Smooth muscle cell of the brain vasculature (primary cell): ENCODE results near the gene DISP3.

Experiments
- DNase-seq: peaks from one replicate; pipeline ENCODE4 v3.0.0-alpha.2; 2012; ENCODE audit warnings: low read depth, low spot score

The DISP3 gene

DNA sequence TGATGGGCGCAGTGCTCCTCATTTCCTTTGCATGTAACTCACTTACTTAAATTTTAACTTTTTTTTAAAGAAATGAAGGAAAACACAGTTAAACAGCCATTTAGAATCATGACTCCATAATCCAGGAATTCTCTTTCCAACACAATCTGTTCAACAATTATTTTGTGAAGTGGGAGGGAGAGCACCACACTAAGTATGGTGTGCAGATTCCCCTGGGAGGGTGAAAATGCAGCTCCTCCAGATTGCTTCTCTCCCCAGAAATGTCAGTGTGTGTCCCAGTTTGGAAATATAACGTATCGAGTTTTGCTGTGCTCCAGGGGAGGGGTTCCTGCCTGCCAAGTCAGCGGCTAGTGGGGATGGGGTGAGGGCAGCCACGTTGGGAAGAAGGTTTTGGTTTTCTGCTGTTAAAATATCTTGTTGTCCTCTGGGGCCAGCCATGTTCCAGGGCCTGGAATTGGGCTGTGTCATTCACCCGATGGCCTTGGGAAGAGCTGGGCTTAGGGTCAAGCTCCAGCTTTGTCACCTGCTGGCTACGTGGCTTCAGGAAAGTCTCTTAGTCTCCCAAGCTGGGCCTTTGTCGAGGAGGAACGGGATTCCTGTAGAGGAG, 17.3 kb upstream of the DISP3 start:
- DNase-seq, result no peak

DNA sequence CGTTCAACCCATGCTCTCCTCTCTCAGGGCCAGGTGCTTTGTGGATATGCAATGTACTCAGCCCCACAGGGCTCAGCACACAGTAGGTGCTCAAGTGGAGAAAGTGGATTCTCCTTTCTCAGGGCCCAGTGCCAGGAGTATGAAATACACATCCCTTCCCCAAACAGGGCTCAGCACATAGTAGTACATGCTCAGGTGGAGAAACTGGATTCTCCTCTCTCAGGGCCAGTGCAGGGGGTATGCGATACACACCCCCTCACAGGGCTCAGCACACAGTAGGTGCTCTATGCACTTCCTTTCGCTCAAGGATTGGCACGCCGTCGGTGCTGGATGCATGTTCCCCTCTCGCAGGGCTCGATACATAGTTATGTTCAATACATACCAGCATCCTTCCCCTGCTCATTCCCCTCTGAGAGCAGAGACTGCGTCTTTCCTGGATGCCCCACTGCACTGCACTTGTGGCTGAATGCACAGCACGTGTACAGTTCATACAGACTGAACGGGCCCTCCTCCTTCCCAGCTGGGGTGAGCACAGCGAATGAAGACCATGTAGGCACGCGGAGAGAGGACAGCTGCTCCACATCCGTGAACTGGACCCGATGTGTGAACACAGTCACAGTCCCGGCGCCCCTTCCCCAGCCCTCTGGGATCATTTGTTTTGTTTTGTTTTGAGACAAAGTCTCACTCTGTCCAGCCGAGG, 16.6 kb upstream of the DISP3 start:
- no peak for DNase-seq

DNA sequence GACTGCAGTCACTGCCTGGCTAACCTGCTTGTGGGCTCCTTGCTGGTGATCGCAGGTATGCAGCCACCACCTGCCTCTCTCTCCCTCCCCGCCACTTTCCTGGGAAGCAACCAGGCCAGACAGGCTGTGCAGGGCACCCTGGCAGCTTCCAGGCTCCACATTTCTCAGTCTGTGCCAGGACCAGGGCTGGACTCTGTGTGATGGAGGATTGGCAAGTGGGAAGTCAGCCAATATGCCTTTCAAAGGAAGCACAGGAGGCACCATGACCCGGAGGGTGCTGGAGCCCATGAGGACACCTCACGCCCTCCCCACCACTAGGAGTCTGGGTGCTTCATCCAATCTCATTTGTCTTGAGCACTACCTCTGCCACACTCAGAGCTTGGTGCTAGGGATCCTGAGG, 15.8 kb upstream of the DISP3 start:
- no peak for DNase-seq

- no peak for DNase-seq
These were observed 13.6 kb upstream of the DISP3 start for GRCh38 chr1:11465307-11465706.

DNA sequence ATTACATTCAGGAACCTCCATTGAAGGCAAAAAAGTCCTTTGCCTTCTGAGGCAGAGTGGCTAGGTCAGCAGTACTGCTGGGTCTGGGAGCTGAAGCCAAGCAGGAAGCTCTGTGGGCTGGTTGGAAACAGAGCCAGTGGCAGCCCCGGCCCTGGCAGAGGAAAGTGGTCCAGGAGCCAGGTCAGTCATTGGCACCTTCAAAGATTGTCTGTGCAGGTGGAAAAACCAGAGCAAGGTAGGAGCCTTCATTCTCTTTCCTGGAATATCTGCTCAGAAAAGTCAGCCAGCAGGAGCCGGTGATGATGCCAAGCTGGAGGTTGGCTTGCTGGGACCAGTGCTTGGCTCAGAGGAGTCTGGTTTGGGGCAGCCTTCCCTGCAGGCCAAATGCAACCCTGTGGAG, 12.5 kb upstream of the DISP3 start:
- DNase-seq, result no peak

GRCh38 chr1:11468878-11469277, 10.1 kb upstream of the DISP3 start:
- DNase-seq, result no peak

DNA sequence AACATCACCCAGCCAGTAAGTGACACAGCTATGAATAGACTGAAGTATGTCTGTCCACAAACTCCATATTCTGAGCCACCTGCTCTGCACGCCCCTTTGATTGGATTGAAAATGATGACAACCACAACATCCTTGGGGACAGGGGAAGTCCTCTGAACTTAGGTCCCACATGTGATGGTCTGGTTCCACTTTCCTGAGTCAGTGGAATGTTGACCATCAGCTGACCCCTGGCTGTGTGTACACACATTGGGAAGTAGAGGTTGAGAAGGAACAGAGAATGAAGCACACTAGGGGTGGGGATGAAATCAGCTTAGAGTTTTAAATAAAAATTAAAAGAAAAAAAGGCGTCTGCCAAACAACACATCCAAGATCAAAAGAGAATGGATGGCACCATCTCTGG, 8.0 kb upstream of the DISP3 start:
- no peak for DNase-seq

DNA sequence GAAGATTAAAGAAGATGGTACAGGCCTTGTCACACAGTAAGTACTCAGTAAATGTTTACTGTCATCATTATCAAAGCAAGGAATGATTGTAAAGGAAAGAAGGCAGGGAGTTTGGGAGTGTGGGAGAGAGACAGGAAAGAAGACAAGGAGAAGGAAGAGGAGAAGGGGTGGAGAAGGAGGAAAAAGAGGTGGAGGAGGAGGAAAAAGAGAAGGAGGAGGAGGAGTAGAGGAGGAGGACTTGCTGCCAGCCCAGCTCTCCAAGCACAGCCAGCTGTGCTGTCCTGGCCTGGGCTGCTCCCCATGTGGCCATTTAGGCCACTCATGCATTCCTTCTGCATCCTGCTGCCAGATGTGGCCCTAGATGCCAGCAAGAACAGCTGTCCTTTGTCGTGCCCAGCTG, 7.5 kb upstream of the DISP3 start:
- DNase-seq, result no peak

GRCh38 chr1:11472284-11472683, 6.7 kb upstream of the DISP3 start:
- DNase-seq, result no peak

DNA sequence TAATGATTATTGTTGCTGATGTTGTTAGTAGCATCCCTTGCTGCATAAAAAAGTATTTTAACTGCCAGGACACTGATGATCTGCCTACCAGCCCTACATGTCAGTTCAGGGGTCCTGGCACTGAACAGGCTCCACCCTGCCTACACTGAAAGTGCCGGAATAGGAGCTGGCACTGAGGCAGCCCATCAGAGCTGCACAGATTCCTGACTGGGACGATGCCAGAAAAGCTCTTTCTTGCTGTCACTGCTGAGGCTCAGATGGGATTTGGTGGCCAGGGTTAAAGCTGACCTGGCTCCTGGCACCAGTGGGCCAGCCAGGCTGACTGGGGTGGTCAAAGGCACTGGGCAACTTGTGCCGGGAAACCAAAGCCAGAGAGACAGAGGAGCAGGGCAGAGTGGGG, 6.2 kb upstream of the DISP3 start:
- no peak for DNase-seq

DNA sequence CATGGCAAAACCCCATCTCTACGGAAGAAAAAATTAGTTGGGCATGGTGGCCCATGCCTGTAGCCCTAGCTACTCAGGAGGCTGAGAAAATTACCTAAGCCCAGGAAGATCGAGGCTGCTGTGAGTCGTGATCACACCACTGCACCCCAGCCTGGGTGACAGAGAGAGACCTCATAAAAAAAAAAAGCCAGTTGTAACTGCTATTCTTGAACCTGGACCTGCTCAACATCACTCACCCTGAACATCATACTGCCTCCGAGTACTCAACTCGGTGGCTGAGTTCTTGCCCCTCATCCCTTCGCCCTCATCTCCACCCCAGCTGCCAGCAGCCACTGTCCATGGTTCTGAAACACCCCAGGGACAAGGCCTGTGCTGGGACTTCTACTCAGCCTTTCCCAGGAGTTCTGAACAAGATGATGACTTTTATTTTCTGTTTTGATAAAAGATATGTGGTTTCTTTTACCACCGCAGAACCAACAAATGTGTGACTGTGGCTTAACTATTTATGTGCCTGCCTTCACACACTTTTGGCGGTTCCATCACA, 5.4 kb upstream of the DISP3 start:
- no peak for DNase-seq

DNA sequence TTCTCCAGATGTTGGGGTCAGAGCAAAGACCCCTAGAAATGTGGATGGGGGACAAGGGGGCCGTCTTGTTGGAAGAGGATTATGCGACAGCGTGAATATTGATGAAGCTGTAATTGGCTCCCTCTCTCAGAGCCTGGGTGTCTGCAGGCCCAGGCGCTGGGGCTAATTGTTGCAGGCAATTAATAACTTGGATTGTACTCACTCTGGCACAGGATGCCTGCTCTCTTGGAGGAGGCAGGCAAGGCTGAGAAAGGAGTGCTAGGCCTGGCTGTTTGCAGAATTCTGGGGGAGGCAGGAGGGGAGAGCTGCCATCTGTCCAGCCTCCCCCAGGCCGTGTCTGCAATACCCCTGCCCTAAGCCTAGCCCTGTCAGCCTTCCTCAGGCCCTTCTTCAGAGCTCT, 4.1 kb upstream of the DISP3 start:
- DNase-seq, result no peak

GRCh38 chr1:11475748-11476147, 3.2 kb upstream of the DISP3 start:
- DNase-seq, result no peak

GRCh38 chr1:11479375-11479979, 522 bp downstream of the DISP3 start:
- DNase-seq, result no peak

DNA sequence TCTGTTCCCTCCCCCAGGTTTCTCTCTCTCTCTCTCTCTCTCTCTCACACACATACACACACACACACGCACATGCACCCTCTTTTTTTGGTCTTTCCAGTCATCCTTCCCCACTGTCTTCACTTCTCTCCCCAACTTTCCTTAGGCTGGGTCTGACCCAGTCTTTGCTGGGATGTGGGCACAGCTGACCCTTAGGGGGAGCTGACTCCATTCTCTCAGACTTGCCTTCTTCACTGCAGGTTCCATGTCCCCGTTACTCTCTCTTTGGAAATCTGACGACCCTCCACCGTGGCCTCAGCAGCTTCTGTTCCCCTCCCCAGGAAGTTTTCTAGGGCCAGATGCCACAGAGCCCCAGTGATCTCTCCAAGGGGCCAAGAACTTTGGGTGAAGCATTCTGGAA, 2.1 kb downstream of the DISP3 start:
- DNase-seq, result no peak

GRCh38 chr1:11482198-11482597, 3.2 kb downstream of the DISP3 start:
- no peak for DNase-seq

- DNase-seq, result no peak
These were observed 3.9 kb downstream of the DISP3 start for GRCh38 chr1:11482701-11483479.

GRCh38 chr1:11483581-11484320, 4.8 kb downstream of the DISP3 start:
- DNase-seq, result no peak

DNA sequence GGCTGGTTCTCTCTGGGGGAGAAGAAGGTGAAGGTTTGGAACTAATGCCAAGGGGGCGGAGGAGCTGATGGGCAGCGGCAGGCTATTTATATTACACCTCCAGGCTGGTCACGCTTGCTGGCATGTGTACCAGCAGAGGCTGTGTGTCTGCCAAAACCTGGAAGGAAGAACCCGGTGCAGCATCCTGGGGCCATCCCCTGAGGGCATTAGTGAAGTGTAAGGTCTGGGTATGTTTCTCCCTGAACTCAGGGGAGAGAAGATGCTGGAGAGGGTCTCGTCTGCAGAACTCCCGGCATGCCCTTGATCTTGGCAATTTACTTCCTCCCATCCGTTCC, 5.3 kb downstream of the DISP3 start:
- no peak for DNase-seq

GRCh38 chr1:11485191-11485590, 6.2 kb downstream of the DISP3 start:
- DNase-seq, result no peak

- DNase-seq, result no peak
These were observed 7.5 kb downstream of the DISP3 start for GRCh38 chr1:11486231-11487009.
